Activated naive CD4-positive, alpha-beta T cell (primary cell): ENCODE results near the gene ADCY3.

Source experiments
- DNase-seq, 4 experiments: peaks; one replicate each; lab custom pipeline; 2025; lab: John Stamatoyannopoulos, UW

Gene ADCY3

DNA sequence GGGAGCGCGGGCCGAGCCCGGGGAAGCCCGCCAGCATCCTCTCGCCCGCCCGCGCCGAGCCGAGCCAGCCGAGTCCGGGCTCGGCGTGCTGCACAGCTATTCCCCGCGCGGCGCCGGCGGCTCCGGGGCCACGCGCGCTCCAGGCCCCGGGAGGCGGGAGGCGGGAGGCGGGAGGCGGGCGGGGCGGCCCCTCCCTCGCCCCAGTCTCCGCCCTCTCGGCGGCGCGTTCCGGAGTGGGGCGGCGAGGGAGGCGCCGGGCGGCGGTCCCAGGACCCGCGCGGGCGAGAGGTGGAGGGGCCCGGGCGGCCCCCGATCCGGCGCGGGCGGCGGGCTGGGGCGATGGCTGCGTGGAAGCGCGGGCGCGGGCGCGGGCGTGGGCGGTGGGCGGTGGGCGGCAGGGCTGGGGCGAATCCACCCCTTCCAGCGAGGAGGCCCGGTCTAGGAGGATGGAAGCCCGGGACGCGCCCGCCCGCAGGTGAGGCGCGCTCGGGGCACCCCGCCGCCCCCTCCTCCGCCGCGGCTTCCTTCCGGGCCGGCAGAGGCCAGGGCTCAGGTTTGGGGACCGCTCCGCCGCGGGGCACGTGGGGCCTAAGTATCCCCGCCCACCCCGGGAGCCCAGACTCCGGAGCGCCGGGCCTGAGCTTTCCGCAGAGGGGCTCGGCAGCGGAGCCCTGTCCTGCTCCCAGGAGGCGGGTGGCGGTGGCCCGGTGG, at the start of gene ADCY3:
ADCY3 (minus strand) TSS at position 140 of the 711 bp plus-strand sequence. CDS start 1,250 bp downstream, outside the sequence.
- peak in 3 of 4 experiments; percentile 15 to 51 (median 23) for DNase-seq

- no peak for DNase-seq
Observed at GRCh38 chr2:24969784-24970183, 49.7 kb upstream of the ADCY3 start.

DNA sequence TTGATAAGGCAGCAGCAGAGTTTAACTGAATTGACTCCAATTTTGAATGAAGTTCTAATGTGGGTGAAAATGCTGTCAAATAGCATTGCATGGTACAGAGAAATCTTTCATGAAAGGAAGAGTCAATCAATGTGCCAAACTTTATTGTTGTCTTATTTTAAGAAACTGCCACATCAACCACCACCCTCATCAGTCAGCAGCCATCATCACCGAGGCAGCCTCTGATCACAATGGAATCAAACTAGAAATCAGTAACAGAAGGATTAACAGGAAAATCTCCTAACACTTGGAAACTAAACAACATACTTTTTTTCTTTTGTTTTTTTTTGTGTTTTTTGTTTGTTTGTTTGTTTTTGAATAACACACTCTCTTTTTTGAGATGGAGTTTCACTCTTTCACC, 41.9 kb upstream of the ADCY3 start:
- DNase-seq: no peak

DNA sequence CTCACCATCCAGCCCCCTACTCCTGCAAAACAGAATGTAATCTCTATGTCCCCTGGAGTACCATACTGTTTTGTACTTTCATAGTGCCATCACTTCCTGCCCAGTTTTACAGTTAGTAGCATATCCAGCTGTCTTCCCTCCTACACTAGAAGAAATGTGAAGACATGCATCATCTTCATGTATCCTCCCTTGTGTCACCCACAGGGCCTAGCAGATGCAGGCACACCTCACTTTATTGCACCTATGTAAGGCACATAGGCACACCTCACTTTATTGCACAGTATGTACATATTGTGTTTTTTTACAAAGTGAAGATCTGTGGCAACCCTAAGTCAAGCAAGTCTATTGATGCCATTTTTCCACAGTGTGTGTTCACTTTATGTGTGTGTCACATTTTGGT, 39.7 kb upstream of the ADCY3 start:
- no peak for DNase-seq

DNA sequence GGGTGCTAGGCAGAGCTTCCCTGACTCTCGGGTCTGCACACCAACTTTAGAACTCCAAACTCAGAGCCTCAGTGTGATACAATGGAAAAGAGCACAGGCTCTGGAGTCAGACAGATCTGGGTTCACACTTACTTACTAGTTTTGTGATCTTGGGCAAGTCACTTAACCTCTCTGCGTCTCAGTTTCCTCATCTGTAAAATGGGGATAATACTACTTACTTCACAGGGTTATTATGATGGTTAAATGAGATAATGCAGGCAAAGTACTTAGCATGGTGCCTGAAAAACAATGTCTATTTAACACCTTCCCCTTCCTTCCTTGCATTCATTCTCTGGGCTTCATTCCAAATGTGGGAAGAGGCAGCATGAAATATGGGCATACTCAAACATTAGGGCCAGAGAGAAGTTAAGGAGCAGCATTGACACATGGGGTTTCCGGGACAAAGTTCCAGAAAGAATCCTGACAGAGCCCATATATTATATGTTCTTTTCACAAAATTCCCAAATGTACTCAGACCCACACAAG, 38.4 kb upstream of the ADCY3 start:
- no peak for DNase-seq

GRCh38 chr2:24957976-24958375, 37.9 kb upstream of the ADCY3 start:
- DNase-seq: no peak

- DNase-seq: no peak
Observed at GRCh38 chr2:24957221-24957620, 37.2 kb upstream of the ADCY3 start.

DNA sequence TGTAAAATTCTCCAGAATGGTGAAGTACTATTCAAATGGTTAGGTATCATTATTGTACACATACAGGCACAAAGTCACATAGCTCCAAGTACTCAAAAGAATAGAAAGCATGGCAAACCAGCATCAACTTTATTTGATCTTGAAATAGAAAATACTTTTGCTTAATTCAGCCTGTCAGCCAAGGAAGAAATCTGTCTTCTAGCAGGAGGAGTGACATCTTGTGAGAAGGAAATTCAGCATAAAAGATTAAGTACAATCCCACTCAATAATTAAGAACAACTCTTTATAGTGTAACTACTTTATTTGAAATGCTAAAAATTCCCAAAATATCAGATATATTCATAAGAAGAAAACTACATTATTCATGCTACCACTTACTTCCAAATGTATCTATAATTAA, 35.9 kb upstream of the ADCY3 start:
- DNase-seq: no peak

DNA sequence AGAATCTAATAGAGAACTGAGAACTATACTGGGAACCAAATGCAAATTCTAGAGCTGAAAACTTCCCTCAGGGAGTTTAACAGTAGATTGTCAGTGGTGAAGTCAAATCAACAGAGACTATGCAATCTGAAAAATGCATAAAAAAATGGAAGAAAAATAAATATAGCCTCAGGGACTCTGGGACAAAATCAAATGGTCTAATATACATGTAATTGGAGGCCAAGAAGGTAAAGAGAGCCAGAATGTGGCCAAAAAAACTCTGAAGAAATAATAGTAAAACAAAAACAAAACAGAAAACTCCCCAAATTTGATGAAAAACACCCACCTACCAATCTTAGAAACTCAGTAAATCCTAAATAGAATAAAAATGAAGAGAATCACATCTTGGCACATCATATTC, 35.2 kb upstream of the ADCY3 start:
- no peak for DNase-seq

DNA sequence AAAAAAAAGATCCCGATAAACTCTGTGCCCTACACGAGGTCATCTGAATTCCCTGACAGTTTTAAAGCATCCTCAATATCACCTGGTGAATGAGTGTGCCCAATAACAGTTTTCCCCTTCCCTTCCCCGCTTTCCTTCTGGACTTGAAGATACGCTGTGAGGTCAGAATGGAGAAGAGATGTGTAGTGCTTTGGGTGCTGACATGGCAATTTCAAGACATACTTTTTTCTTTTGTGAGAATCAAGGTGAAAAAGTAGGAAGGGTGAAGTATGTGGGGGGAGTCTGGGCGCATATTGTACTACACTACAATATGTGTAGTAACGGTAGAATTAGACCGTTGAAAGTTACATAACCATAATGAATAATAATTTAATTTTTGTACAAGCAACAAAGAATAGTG, 30.1 kb upstream of the ADCY3 start:
- DNase-seq: no peak

GRCh38 chr2:24948506-24948905, 28.5 kb upstream of the ADCY3 start:
- no peak for DNase-seq

DNA sequence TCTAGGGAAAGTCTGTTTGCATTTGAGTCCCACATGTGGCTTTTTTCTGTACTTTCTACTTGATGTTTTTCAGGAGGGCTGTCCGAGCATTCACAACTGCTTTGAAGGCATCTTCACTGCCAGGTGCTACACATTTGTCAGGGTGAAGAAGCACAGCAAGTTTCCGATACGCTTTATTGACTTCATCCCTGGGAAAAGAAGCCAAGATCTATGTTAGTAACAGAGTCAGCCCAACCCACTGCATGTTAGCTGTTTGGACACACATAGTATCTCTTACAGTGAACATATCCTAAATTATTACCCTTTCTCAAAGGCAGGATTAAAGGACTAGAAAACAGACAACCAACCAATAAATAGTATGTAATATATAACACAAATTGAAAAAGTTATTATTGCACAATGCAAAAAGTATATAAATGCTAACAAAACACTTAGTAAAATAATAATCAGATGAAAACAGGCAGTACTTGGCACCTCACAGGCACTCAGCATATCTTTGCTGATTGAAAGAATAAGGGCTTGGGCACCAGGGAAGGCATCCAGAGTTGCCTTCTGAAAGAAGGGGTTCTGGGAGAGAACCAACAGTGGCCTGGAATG, 27.6 kb upstream of the ADCY3 start:
- DNase-seq: no peak

DNA sequence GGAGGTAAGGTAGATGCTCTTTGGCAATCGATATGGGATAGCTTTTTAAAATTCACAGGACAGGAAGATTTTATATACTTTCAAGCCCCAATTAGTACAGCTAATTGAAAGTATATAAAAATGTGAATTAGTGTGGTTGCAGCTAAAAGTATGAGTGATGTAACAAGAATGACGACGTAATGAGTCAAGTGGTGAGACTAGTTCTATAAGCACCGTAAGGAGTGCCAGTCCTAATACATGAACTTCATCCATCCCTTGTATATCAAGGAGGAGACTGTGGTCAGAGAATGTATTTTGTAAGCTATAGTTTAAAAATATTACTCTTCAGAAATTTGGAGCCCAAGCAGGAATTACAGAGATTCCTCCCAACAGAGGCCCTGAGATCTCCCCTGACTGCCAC, 25.9 kb upstream of the ADCY3 start:
- no peak for DNase-seq

GRCh38 chr2:24943427-24944053, 23.5 kb upstream of the ADCY3 start:
- no peak for DNase-seq

DNA sequence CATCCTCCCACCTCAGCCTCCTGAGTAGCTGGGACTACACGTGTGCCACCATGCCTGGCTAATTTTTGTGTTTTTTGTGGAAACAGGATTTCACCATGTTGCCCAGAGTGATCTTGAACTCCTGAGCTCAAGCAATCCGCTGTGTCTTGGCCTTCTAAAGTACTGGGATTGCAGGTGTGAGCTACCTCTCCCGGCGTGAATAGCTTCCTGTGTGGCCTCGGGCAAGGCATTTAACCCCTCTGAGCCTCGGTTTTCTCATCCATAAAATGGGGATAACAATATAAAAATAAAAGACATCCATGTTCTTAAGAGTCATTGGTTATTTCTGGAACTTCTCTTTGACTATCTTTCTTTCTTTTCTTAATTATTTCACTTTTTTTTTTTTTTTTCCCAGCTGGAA, 19.3 kb upstream of the ADCY3 start:
- no peak for DNase-seq

DNA sequence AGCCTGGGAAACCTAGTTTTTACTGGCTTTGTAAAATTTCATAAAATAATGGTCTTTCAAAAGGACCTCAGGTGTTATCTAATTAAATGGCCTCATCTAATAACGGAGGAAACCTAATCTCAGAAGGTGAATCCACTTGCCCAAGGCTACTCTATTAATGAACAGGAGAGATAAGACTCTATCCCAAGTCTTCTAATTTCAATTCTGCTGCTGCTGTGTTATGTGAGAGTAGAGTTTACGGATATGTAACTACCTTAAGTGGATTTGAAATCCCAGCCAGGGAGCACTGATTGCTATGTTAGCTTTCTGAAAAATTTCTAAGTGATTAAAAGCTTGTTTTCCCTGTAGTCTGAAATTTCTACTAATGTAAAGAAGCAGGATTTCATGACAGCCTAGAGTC, 17.2 kb upstream of the ADCY3 start:
- DNase-seq: no peak

GRCh38 chr2:24935145-24935544, 15.1 kb upstream of the ADCY3 start:
- no peak for DNase-seq

- no peak for DNase-seq
Observed at GRCh38 chr2:24932715-24933114, 12.7 kb upstream of the ADCY3 start.

DNA sequence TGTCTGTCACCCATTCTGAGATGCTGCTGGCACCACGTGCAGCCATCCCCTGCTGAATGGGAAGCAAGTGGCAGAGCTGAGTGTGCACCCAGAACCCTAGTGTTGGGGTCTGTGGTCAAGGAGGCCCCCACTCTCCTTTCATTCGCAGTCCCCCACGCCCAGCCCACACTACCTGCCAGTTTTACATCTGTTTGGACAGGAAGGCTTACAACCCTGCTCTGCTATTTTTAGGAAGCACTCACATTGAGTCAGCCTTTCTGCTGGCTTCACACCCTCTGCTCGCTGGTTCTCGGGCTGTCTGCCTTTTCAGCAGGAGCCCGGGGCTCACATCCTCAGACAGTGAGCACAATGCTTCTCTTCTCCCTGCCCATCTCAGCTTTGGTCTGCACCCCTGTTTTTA, 10.7 kb upstream of the ADCY3 start:
- DNase-seq: no peak

GRCh38 chr2:24929230-24929629, 9.2 kb upstream of the ADCY3 start:
- no peak for DNase-seq

DNA sequence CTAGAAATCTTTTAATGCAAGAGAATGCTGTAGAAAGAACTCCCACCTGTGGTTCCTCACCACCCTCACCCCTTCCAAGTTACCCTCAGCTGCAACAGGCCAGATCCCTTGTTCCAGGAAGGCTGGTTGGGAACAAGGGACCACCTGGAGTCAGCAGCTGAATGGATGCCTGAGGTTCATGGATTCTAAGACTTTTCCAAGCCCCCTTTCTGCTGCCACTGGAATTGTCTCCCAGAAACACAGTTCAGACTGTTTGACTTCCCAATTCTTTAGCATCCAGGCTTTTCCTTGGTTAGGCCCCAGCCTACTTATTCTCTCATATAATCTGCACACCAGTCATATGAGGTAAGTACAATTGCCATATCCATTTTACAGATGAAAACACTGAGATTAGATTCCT, 8.0 kb upstream of the ADCY3 start:
- DNase-seq: no peak

DNA sequence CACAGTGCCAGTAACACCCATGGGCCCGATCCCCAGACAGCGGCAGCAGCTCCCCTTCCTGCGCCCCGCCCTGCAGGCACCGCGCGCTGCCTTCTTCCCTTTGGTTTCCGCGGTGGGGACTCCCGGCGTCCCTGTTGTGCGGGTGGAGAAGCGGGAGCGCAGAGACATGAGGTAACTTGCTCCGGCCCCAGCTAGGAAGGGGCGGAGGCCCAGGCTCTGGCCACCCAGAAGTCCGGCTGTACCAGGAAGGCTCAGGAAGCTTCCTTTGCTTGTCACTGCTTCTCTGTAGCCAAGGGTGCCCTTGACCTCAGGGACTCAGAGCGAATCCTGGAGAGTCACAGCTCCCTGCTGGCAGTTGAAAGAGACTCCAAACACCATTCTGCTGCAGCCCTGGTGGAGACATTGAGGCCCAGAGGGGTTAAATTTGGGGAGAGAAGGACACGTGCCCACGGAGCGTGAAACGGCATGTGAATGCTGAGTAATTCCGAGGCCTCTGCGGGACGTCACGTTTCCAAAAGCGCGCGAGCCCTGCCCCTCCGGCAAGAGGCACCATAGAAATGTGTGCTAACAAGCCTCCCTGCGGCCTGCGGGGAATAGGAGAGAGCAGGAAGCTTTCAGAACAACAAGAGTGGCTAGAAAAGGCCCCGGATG, 6.7 kb upstream of the ADCY3 start:
- peak in 1 of 4 experiments; percentile 5 for DNase-seq

- no peak for DNase-seq
Observed at GRCh38 chr2:24926220-24926601, 6.2 kb upstream of the ADCY3 start.
